ENCODE results near the gene SLC39A6. TPM values are rescaled to one million over a fixed set of nuclear protein-coding genes. Genes with fewer than 3 reads are reported as not detected.
A peak's percentile ranks its signal among the peaks of the same experiment; 100 is the strongest.

Gene SLC39A6
- total and polyA plus RNA-seq, 8 donors: 2.9 to 24.5 (median 16.4) TPM

GRCh38 chr18:36130883-36131653 lies 1.9 kb upstream of the SLC39A6 start:
- no peaks in the 10 kb centered on the region for H3K36me3 ChIP-seq
- intact Hi-C loops (cut with DNase I): no loop called here
- ATAC-seq (no peak), FAIRE-seq (no peak), DNase-seq (no peak)
- no peaks in the 10 kb centered on the region for H3K27me3 ChIP-seq
- peaks cover 4 to 15% (median 6%) of the 10 kb centered on the region in 3 donors for H3K4me1 ChIP-seq
- peak overlapping the region in 3 of 4 donors; percentile 84 to 95 (median 91) for H3K4me3 ChIP-seq
- TF ChIP-seq CTCF (IDR thresholded peaks at IDR 0.05): no peak
- H3K27ac ChIP-seq: no peak overlapping the region
- no peaks in the 10 kb centered on the region for H3K9me3 ChIP-seq
- 88 to 89% methylated on average over 26 of the region's 26 CpGs for WGBS, 2 donors

GRCh38 chr18:36130039-36130831 lies 1.1 kb upstream of the SLC39A6 start:
- no peak for DNase-seq
- Histone ChIP-seq H3K4me3 (peak overlapping the region; percentile 84 to 95 (median 90)), H3K4me1 (peaks cover 4 to 15% (median 6%) of the 10 kb centered on the region in 3 donors), H3K9me3 (no peaks in the 10 kb centered on the region), H3K27ac (peak overlapping the region; percentile 99 to 100 (median 100)), H3K36me3 (no peaks in the 10 kb centered on the region), H3K27me3 (no peaks in the 10 kb centered on the region)
- FAIRE-seq: no peak
- no peak for TF ChIP-seq CTCF (IDR thresholded peaks at IDR 0.05)
- WGBS, 2 donors: 1 to 2% methylated on average over 30 of the region's 30 CpGs
- ATAC-seq: peak; percentile 1 to 17 (median 12)
- intact Hi-C loops (cut with DNase I): no loop called here

GRCh38 chr18:36128907-36129299 lies 237 bp downstream of the SLC39A6 start:
- 0 to 1% methylated on average over 37 of the region's 37 CpGs for WGBS, 2 donors
- FAIRE-seq: no peak

GRCh38 chr18:36128530-36128870 lies 640 bp downstream of the SLC39A6 start:
- peaks cover 4 to 15% (median 6%) of the 10 kb centered on the region in 3 donors for H3K4me1 ChIP-seq
- H3K27me3 ChIP-seq: no peaks in the 10 kb centered on the region
- peaks cover 0 to 5% (median 0%) of the 10 kb centered on the region in 3 donors for H3K36me3 ChIP-seq
- H3K9me3 ChIP-seq: no peaks in the 10 kb centered on the region
- DNase-seq (peak in 2 of 6 donors; percentile 20 to 61), ATAC-seq (peak in 1 of 4 donors; percentile 12), FAIRE-seq (no peak)
- TF ChIP-seq CTCF (IDR thresholded peaks at IDR 0.05): no peak
- H3K27ac ChIP-seq: peak overlapping the region in 2 of 4 donors; percentile 99 to 100
- peak overlapping the region; percentile 84 to 95 (median 90) for H3K4me3 ChIP-seq
- intact Hi-C loops (cut with DNase I): no loop called here
- WGBS, 2 donors: 1% methylated on average over 12 of the region's 12 CpGs

More at GRCh38 chr18:36128907-36129299, 237 bp downstream of the SLC39A6 start:
- intact Hi-C loops (cut with DNase I): no loop called here
- Histone ChIP-seq H3K36me3 (peaks cover 0 to 5% (median 0%) of the 10 kb centered on the region in 3 donors), H3K27ac (peak overlapping the region; percentile 99 to 100 (median 100)), H3K4me3 (peak overlapping the region; percentile 84 to 95 (median 90)), H3K9me3 (no peaks in the 10 kb centered on the region), H3K27me3 (no peaks in the 10 kb centered on the region), H3K4me1 (peaks cover 4 to 15% (median 6%) of the 10 kb centered on the region in 3 donors)
- no peak for TF ChIP-seq CTCF (IDR thresholded peaks at IDR 0.05)
- DNase-seq: no peak
- ATAC-seq: peak in 2 of 4 donors; percentile 18 to 19

Data from pancreas (tissue), 10 donors.